Mammary epithelial cell (primary cell): ENCODE results near the gene ISCU.

Source experiments
- EZH2 ChIP-seq: IDR thresholded peaks from 2 replicates; pipeline ENCODE4 v1.6.1; 2012; ENCODE audit warnings: low read length, inconsistent platforms, borderline replicate concordance
- TF ChIP-seq, protein P1 (sequence below), 2 donors: IDR thresholded peaks in 1 of 2; conservative IDR thresholded peaks in 1 of 2; 2 replicates each; pipeline ENCODE4 v1.5.1; 2011 to 2012; ENCODE audit warnings: inconsistent platforms in 2 of 2, low read length in 2 of 2, mild to moderate bottlenecking in 2 of 2, control low read depth in 1 of 2, low read depth in 1 of 2; ENCODE audit not compliant: insufficient read depth in 1 of 2; ENCODE audit errors: extremely low read depth in 1 of 2

DNA sequence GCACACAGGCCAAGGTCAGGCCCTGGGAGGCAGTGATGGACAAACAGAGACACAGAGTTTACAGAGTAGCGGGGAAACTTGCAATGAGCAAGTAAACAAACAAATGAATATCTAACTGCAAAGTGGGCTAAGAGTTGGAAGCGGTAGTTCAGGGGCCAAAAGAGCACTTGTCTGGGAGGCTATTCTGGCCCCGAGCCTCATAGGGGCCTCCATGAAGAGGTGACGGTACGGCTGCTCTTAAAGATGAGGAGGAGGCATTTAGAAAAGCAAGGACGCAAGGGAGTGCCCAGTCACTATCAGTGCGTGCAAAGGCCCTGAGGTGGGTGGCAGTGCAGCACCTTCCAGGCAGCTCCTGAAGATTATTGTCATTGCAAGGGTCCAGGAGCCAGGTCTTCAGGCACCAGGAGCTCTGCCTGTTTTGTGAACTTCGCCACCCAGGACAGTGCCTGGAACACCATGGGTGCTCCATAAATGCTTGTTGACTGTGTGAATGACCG lies 39.9 kb downstream of the ISCU start:
- TF ChIP-seq, protein P1, sequence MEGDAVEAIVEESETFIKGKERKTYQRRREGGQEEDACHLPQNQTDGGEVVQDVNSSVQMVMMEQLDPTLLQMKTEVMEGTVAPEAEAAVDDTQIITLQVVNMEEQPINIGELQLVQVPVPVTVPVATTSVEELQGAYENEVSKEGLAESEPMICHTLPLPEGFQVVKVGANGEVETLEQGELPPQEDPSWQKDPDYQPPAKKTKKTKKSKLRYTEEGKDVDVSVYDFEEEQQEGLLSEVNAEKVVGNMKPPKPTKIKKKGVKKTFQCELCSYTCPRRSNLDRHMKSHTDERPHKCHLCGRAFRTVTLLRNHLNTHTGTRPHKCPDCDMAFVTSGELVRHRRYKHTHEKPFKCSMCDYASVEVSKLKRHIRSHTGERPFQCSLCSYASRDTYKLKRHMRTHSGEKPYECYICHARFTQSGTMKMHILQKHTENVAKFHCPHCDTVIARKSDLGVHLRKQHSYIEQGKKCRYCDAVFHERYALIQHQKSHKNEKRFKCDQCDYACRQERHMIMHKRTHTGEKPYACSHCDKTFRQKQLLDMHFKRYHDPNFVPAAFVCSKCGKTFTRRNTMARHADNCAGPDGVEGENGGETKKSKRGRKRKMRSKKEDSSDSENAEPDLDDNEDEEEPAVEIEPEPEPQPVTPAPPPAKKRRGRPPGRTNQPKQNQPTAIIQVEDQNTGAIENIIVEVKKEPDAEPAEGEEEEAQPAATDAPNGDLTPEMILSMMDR (conservative IDR thresholded peaks at IDR 0.05 in 1 of 2, IDR thresholded peaks at IDR 0.05 in 1 of 2; ENCODE audit: extremely low read depth in 1 of 2, insufficient read depth in 1 of 2, low read depth in 1 of 2, low read length in 2 of 2) = no peak
- no peak for TF ChIP-seq EZH2
